ENCODE results near the gene TMEM51. TPM values are rescaled to one million over a fixed set of nuclear protein-coding genes. Genes with fewer than 3 reads are reported as not detected.

TMEM51 gene
- total and polyA plus RNA-seq, 8 donors: 18.2 to 42.1 (median 25.6) TPM

GRCh38 chr1:15236746-15237145 lies 83.2 kb downstream of the TMEM51 start:
- Histone ChIP-seq H3K27ac (no peak overlapping the region), H3K36me3 (no peaks in the 10 kb centered on the region), H3K4me3 (no peak overlapping the region), H3K27me3 (no peaks in the 10 kb centered on the region), H3K9me3 (no peaks in the 10 kb centered on the region), H3K4me1 (no peaks in the 10 kb centered on the region)
- FAIRE-seq (no peak), DNase-seq (no peak), ATAC-seq (no peak)
- no peak for TF ChIP-seq CTCF (IDR thresholded peaks at IDR 0.05)
- 91 to 95% methylated on average over 9 of the region's 9 CpGs for WGBS, 2 donors
- intact Hi-C loops (cut with DNase I): no loop called here

- no peak overlapping the region for H3K4me3 ChIP-seq
- 81 to 88% methylated on average over 1 of the region's 1 CpG for WGBS, 2 donors
- H3K27me3 ChIP-seq: no peaks in the 10 kb centered on the region
- no peaks in the 10 kb centered on the region for H3K9me3 ChIP-seq
- no peaks in the 10 kb centered on the region for H3K4me1 ChIP-seq
- H3K36me3 ChIP-seq: no peaks in the 10 kb centered on the region
- ATAC-seq (no peak), FAIRE-seq (no peak), DNase-seq (no peak)
- no peak for TF ChIP-seq CTCF (IDR thresholded peaks at IDR 0.05)
- no peak overlapping the region for H3K27ac ChIP-seq
- intact Hi-C loops (cut with DNase I): no loop called here
These were observed 85.2 kb downstream of the TMEM51 start for GRCh38 chr1:15238789-15239188.

GRCh38 chr1:15242766-15243165 lies 89.2 kb downstream of the TMEM51 start:
- no peaks in the 10 kb centered on the region for H3K27me3 ChIP-seq
- no peak for ATAC-seq
- TF ChIP-seq CTCF (IDR thresholded peaks at IDR 0.05): no peak
- no peaks in the 10 kb centered on the region for H3K4me1 ChIP-seq
- no peak for DNase-seq
- no peaks in the 10 kb centered on the region for H3K9me3 ChIP-seq
- WGBS, 2 donors: 84 to 88% methylated on average over 7 of the region's 7 CpGs
- FAIRE-seq: no peak
- no peak overlapping the region for H3K27ac ChIP-seq
- no peaks in the 10 kb centered on the region for H3K36me3 ChIP-seq
- H3K4me3 ChIP-seq: no peak overlapping the region
- intact Hi-C loops (cut with DNase I): no loop called here

GRCh38 chr1:15243275-15244043 lies 89.9 kb downstream of the TMEM51 start:
- DNase-seq (no peak), ATAC-seq (no peak), FAIRE-seq (no peak)
- WGBS, 2 donors: 65 to 66% methylated on average over 10 of the region's 10 CpGs
- intact Hi-C loops (cut with DNase I): no loop called here
- Histone ChIP-seq H3K36me3 (no peaks in the 10 kb centered on the region), H3K4me3 (no peak overlapping the region), H3K4me1 (no peaks in the 10 kb centered on the region), H3K9me3 (no peaks in the 10 kb centered on the region), H3K27ac (no peak overlapping the region), H3K27me3 (no peaks in the 10 kb centered on the region)
- TF ChIP-seq CTCF (IDR thresholded peaks at IDR 0.05): no peak

- Histone ChIP-seq H3K27me3 (no peaks in the 10 kb centered on the region), H3K36me3 (no peaks in the 10 kb centered on the region), H3K9me3 (no peaks in the 10 kb centered on the region), H3K4me3 (no peak overlapping the region), H3K4me1 (no peaks in the 10 kb centered on the region), H3K27ac (no peak overlapping the region)
- no peak for ATAC-seq
- FAIRE-seq: no peak
- intact Hi-C loops (cut with DNase I): no loop called here
- no peak for TF ChIP-seq CTCF (IDR thresholded peaks at IDR 0.05)
- 91 to 93% methylated on average over 5 of the region's 5 CpGs for WGBS, 2 donors
- DNase-seq: no peak
These were observed 91.3 kb downstream of the TMEM51 start for GRCh38 chr1:15244813-15245212.
